GM12874 (cell line): ENCODE results near the gene FBXL14.

Experiments used
- CTCF ChIP-seq: IDR thresholded peaks from 2 replicates; pipeline ENCODE4 v1.5.1; 2011; ENCODE audit warnings: low read depth, mild to moderate bottlenecking, control low read depth, low read length, moderate library complexity; ENCODE audit not compliant: insufficient read depth

The FBXL14 gene

DNA sequence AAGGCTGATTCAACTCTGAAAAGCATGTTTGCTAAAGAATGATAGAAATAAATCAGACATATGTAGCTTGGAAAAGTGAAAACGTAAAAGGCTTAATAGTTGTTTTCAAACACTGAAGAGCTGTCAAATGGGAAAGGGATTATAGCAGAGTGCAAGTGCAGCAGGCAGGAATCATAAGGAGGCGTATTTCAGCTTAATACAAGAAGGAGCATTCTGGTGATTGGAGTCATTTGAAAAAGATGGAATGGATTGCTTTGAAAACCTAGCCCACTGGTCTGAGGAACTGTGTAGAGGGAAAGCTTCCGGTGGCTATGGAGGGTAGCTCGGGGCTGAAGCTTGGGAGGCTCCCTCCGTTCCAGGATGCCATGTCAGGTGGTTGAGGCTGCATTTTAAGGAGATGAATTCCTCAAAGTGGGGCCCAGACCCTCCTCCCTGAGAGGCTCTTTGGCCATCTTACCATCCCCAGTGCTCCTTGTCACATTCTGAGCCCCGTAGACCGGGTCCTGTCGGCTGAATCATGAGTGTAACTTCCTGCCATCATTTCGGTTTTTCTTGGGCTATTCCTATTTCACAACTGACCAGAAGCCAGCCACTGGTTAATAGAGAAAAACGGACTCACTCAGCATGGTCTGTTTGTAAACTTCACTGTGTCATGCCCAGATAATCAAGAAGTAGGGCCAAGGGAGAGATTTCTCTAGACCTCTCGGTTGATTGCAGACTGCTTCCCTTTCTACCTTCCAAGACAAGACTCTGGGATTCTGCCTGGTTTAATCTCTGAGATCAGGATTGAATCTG lies 41.1 kb upstream of the FBXL14 start:
- TF ChIP-seq CTCF, result no peak

- TF ChIP-seq CTCF, result peak; percentile 80
These were observed 40.3 kb upstream of the FBXL14 start for GRCh38 chr12:1634590-1635191.

GRCh38 chr12:1634149-1634548 lies 39.8 kb upstream of the FBXL14 start:
- TF ChIP-seq CTCF, result no peak

DNA sequence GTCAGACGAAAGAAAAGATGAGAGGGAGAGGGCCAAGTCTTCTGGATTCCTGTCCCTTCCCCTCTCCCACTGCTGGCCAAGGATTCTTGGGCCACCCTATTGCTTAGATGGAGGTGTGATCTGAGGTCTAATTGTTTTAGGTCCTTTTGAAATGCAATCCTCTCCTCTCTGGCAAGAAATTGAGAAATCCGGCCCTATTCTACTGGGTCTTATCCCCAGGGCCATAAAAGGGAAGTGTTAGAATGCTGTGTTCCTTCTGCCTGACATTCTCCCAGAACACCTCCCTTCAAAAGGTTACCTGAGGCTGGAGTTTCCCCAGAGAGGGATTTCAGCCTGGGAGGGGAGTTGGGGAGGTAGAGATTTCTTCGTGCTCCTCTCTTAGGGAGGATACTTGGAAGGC lies 39.1 kb upstream of the FBXL14 start:
- TF ChIP-seq CTCF, result no peak

GRCh38 chr12:1632702-1633101 lies 38.3 kb upstream of the FBXL14 start:
- TF ChIP-seq CTCF, result no peak

GRCh38 chr12:1630827-1631591 lies 36.6 kb upstream of the FBXL14 start:
- no peak for TF ChIP-seq CTCF

- no peak for TF ChIP-seq CTCF
These were observed 35.9 kb upstream of the FBXL14 start for GRCh38 chr12:1630133-1630826.
